T-helper 2 cell (primary cell): ENCODE data around the gene GRK5.

ENCODE experiments used
- DNase-seq, 5 experiments: peaks; one replicate each; pipeline versions ENCODE4 v3.0.0 to v3.0.0-alpha.2; 2012 to 2022

Gene GRK5

GRCh38 chr10:119388849-119389345, 181.5 kb downstream of the GRK5 start:
- no peak for DNase-seq

- DNase-seq, result no peak
Observed at GRCh38 chr10:119391440-119392251, 184.3 kb downstream of the GRK5 start.

GRCh38 chr10:119393019-119393418, 185.6 kb downstream of the GRK5 start:
- no peak for DNase-seq

- no peak for DNase-seq
Observed at GRCh38 chr10:119393421-119393820, 186.1 kb downstream of the GRK5 start.

GRCh38 chr10:119393845-119394244, 186.5 kb downstream of the GRK5 start:
- DNase-seq, result no peak

- DNase-seq, result no peak
Observed at GRCh38 chr10:119394657-119395279, 187.4 kb downstream of the GRK5 start.

- DNase-seq, result no peak
Observed at GRCh38 chr10:119395280-119396007, 188.1 kb downstream of the GRK5 start.

GRCh38 chr10:119396008-119396708, 188.8 kb downstream of the GRK5 start:
- DNase-seq, result no peak

- DNase-seq, result no peak
Observed at GRCh38 chr10:119396709-119397071, 189.3 kb downstream of the GRK5 start.

- no peak for DNase-seq
Observed at GRCh38 chr10:119397416-119397815, 190.0 kb downstream of the GRK5 start.

- DNase-seq, result no peak
Observed at GRCh38 chr10:119398996-119399395, 191.6 kb downstream of the GRK5 start.

GRCh38 chr10:119399466-119399865, 192.1 kb downstream of the GRK5 start:
- no peak for DNase-seq

- no peak for DNase-seq
Observed at GRCh38 chr10:119401671-119402395, 194.5 kb downstream of the GRK5 start.

GRCh38 chr10:119403921-119404320, 196.6 kb downstream of the GRK5 start:
- DNase-seq, result no peak

GRCh38 chr10:119404719-119405519, 197.5 kb downstream of the GRK5 start:
- DNase-seq, result no peak

GRCh38 chr10:119405520-119405807, 198.1 kb downstream of the GRK5 start:
- no peak for DNase-seq

- DNase-seq, result no peak
Observed at GRCh38 chr10:119406137-119406536, 198.8 kb downstream of the GRK5 start.

- DNase-seq, result no peak
Observed at GRCh38 chr10:119406601-119407253, 199.4 kb downstream of the GRK5 start.

- no peak for DNase-seq
Observed at GRCh38 chr10:119407254-119407777, 199.9 kb downstream of the GRK5 start.

- peak in 1 of 5 experiments; percentile 25 for DNase-seq
Observed at GRCh38 chr10:119408072-119408471, 200.7 kb downstream of the GRK5 start.

GRCh38 chr10:119408969-119409371, 201.6 kb downstream of the GRK5 start:
- no peak for DNase-seq
